Left hindlimb (tissue), 1 donor: ENCODE data around the gene PPAN.

ENCODE experiments used
- DNase-seq: peaks from one replicate; pipeline ENCODE4 v3.0.0-alpha.2; 2018

Gene PPAN

DNA sequence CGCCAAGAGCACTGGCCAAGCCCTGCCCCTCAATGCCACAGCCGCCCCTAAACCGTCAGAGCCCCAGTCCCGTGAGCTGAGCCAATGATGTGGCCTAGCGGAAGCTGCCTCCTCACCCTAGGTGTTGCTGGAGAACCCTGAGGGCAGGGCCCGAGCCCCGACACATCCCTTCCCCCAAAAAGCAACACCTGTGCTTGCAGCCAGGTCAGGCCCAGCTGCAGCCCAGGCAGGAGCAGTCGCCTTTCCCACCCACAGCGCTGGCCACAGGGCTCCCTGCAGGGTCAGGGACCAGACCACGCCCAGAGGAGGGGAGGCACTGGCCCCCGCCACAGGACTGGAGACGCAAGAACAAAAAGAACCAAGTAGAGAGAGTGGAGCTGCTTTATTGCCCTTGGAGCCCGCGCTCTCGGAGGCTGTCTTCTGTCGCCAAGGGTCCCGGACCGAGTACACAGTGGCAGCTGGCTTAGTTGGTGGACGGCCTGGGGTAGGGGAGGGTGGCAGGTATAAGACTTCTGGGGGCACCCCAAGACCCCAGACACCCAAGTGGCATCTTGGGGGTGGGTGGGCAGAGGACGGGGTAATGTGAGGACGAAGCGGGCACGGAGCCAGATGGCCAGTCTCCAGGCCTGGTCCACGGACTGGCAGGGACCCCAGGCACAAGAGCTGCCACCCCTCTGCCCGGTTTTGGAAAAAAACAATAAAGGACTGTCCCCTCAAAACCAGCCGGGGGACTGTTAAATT is 8.7 kb downstream of the PPAN start:
- DNase-seq: no peak

DNA sequence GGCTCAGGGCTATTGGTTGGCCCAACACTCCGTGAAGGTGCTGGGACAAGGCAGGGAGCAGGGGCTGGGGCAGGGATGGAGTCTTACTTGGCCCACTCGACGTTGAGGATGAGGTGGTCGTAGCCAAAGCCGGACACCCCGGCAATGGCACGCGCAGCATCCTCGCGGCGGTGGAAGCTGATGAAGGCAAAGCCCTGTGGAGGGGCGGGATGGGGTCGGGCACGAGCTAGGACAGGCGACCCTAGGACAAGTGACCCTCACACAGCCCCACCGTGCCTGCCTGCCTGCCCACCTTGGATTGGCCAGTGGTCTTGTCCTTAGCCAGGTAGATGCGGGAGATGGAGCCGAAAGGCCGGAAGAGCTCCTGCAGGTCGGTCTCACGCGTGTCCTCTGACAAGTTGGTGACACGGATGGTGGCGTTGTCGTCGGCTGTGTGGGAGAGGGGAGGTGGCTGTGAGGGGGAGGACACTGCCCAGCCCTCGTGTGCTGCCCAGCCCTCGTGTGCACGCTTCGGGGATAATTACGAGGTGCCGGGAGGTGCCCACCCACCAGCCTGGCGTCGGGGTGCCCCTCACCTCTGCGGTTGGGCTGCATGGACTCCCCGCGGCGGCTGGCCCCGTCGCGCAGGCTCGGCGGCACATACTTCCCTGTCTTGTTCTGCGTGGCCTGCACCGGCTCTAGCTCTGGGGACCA is 9.4 kb downstream of the PPAN start:
- DNase-seq: no peak

DNA sequence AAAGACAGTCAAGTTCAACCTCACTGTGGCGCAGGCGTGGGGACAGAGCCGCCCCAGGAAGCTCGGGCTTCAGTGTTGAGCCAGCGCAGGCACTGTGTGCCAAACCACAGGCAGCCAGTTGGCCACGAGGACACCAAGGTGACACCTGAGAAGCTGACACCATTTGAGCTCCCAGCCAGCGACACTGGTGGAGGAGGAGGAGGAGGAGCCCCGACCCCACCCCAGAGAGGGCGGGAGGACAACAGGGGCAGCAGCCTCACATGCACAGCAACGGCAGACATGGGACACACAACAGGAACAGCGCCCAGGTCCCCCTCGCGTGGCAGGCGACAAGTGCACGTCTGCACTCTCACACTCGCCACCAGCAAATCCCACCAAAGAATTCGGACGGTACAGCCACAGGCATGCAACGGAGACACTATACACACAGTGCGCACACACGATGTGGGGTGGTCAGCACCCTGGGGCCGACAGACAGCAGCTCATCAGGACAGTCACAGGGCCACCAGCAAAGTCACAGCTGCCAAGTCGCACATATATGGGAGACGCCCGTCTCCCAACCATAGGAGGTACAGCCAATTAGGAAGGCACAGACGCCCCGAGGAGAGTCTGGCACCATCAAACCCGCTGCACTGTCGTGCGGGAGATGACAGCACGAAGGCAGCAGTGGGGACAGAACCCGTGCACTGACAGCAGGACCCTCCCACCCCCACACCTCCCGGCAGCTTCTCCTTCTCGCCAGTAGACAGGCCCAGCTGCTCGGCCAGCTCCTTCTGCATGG is 10.1 kb downstream of the PPAN start:
- no peak for DNase-seq

DNA sequence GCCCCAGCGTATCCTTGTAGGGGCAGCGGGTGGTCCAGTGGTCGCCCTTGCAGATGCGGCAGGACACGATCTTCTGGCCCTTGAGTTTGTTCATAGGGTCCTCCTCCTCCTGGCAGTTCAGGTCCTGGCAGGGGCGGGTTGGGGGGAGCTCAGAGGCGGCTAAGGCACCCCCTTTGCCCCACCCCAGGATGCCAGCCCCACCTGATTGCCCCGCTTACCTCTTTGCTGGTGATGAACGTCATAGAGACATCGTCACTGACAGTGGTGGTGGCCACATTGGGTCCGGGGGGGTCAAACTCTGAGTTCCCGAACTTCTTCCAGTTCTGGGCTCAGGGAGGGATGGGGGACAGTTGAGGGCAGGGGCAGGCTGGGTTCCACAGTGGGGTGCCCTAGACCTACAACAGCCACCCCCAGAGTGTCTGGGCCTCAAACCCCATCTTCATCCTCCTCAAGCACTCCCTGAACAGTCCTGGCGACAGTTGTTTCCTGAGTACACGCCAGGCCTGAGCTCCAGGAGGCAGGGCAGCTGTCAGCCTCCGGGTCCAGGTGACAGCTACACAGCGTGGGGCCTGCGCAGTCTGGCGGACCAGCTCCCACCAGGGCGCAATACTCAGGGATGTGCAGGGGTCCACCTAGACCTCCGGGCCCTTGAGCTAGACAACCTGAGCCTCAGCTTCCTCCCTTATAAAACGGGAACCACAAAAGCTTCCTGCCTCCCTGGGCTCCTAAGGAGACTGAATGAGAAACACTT is 10.9 kb downstream of the PPAN start:
- DNase-seq: no peak

DNA sequence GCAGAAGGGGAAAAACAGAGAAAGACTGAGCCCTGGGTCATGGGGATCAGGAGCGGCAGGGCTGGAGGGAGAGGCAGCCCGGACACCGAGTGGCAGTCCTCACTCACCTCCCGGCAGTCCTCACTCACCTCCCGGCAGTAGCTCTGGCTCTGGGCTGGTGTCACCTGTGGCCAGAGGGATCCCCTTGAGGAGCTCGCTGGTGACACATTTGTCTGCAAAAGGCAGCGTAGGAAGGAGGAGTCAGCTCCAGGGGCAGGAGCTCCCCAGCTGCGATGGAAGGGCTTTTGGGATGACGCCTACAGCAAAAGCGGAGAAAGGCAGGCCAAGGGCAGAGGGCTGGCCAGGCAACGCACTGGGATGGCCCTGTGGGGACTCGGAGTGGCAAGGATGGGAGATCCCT is 12.8 kb downstream of the PPAN start:
- no peak for DNase-seq

DNA sequence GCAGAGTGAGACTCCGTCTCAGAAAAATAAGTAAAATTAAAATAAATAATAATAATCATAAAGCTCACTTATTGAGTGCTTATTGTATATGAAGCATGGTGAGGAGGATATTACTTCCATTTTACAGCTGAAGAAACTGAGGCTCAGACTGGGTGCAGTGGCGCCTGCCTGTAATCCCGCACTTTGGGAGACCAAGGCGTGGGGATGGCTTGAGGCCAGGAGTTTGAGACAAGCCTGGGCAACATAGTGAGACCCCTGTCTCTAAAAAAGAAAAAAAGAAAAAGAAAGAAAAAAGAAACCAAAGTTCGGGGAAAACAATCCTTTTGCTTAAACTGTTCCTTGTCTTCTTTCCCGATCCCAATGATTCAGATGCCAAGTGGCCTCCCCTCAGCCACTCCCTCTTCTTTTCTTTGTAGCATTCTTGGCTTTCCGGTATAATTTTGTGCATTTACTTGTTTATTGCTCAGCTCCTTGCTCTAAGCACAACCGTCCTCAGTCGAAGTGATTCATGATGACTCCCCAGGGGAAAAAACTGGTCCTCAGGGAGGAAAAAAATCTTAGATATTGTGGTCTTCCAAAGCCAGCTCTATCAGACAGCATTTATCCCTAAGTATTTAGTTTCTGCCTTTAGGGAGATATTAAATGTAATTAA is 14.5 kb downstream of the PPAN start:
- DNase-seq: no peak

DNA sequence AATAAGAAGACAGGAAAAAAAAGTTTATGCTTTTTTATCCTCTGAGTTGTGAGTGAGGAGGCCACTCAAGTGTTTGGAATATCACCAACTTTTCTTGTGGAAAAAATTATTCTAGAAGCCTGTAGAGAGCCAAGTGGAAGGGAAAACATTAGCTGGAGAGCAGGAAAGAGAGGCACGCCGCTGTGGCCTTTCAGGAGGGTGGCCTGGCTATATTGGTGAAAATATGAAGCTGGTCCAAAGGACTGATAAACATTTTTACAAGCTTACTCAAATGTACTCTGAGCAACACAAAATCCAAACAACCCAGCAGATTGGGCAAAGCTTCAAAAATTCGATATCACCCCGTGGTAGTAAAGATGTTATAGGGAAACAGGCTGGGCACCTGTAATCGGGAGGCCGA is 15.9 kb downstream of the PPAN start:
- DNase-seq: no peak

DNA sequence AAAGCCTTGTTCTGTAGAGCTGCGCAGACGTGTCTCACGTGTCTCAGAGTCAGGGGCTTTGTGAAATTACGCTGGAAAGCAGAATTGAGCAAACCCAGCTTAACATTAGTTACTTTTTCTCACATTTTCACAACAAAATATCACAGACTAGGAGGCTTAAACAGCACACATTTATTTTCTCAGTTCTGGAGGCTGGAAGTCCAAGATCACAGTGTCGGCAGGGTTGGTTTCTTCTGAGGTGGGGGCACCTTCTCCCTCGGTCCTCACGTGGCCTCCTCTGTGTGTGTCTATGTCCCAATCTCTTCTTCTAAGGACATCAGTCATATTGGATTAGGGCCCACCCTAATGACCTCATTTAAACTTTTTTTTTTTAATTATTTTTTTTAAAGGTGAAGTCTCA is 18.3 kb downstream of the PPAN start:
- no peak for DNase-seq

DNA sequence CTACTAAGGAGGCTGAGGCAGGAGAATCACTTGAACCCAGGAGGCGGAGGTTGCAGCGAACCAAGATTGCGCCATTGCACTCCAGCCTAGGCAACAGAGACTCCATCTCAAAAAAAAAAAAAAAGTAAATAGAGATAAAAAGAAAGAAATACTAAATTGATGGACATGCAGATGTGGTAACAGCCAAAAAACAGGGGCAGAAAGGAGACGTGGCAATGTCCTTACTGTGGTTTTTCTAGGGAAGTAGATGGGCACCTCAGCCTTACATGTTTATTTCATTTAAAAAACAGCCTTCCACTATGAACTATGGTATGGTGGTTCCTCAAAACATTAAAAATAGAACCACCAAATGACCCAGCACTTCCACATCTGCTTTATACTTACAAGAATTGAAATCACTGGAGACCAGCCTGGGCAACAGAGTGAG is 20.1 kb downstream of the PPAN start:
- DNase-seq: no peak

DNA sequence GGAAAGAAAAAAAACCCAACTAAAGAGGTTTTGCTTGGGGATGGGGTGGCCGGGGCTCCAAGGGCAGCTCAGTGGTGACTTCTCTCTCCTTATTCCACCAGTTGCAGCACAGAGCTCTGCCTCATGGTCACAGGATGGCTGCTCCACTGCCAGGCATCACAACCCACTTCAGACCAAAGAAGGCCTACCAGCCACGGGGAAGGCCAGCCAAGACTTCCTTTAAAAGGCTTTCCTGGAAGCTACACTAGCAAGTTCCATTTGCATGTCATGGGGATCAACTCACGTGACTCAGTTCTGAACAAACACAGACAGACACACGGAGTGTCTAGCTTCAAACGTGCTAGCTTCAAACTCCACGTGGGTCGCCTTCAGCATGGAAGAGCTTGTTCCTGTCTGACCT is 26.7 kb downstream of the PPAN start:
- no peak for DNase-seq

DNA sequence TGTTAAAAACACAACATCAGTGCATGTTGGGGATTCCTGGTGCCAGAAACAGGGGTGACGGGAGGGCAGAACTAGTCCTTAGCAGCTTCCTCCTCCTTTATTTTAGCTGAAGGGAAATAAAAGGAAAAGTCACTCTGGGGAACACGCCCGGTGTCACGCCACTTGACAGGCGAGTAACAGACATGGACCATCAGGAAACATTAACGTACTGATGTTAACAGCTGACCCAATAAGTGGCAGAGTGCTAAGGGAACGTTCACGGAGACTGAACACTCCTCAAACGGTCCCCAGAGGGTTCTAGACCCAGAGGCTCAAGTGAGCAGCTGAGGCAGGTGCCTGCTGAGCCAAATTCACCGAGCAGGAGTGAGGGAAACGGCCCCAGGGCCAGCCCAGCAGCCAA is 27.4 kb downstream of the PPAN start:
- DNase-seq: no peak

DNA sequence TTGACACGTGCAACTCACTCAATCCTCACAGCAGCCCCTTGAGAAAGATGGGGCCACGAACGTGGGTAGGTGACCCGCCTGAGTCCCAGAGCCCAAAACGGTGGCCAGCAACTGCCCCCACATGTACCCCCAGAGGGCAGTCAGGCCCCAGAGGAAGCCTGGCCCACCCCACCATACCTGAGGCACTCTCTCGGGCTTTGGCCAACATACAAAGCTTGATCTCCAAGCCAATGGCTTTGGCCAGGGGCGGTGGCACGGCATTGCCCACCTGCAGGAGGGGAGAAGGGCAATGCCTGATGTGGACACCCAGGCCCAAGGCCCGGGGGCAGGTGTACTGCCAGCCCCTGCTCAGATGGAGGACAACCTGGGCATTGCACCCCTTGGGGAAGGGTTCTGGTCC is 27.9 kb downstream of the PPAN start:
- no peak for DNase-seq

DNA sequence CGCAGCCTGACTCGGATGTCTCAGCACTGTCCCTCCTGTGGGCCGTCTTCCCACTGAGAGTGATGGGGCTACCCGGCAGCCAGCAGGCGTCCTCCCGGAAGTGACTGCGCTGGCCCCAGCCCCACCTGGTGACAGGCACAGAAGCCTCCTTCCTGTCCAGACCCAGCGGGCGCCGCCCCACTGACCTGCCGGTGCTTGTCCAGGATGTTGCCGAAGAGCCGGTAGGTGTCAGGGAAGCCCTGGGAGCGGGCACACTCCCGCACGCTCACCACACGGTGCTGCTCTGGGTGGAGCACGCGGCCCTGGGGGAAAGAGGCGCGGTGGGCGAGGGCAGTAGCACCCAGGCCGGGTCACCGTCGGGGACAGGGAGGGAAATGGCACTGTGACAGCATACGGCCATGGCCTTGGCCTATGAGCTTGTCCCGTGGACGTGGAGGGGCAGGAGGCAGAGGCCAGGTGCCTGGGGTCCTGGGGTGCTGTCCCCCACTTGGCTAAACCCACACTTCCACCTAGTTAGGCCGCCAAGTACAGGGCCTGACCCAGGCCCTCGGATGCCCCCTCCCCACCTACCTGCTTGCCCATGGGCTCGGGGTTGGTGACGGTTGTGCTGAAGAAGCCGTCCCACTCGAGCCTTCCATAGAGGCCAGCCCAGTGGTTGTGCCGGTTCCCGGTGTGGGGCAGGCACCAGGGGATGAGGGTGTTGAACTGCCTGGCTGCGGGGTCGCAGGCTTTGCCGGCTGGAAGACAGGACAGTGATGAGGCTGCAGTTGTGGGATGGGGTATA is 29.6 kb downstream of the PPAN start:
- DNase-seq: no peak

DNA sequence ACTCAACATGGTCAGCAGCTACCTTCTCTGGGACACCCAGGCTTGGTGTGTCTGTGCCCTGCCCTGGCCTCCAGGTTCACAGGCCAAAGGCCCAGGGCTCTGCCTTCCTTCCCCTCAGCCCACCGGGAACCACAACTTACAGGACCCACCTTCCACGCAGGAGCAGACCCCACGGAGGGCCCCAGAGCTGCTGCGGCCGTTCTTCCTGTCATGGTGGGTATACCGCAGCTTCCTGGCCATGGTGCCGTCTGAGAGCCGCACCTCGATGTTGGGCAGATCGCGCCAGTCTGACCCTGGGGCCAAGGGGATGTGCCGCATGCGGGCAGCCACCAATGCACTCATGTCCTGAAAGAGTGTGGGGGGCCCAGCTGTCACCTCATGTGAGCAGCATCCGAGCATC is 30.8 kb downstream of the PPAN start:
- no peak for DNase-seq

DNA sequence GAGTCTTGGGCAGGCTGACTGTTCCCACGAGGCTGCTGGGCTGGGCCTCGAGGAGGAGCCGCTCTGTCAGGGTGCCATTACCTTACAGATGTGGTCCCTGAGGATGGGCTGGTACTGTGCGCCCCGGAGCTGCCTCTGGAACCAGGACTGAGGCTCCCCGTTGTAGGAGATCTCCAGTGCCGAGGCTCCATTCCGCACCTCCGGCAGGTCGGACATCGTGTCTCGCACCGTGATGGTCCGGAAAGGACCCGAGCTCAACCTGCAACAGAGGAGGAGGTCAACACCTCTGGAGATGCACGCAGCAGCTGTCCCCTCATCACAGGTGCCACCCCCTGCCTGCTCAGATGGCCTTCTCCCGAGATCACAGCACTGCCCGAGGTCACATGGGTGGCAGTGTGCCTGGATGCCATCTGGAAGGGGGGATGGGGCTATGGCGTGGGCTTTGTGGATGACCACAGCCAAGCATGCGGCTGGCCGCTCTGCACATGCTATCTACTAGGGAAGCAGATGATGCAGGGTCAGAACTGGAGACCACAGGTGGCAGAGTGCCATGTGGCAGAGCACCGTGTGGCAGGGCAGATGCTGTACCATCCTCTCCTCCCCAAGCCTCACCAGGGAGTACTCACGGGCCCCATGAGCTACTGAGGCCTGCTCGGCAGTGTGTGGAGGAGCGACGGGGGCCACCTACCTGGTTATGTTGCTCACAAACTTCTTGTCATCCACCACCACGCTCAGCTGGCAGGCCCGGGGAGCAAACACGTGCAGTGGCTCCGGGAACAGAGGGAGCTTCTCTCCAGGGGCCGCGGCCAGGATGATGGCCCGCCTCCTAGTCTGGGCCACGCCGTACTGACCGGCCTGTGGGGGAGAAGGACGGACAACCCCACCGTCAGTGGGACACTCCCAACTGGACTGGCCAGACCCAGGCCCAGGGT is 31.9 kb downstream of the PPAN start:
- DNase-seq: no peak

DNA sequence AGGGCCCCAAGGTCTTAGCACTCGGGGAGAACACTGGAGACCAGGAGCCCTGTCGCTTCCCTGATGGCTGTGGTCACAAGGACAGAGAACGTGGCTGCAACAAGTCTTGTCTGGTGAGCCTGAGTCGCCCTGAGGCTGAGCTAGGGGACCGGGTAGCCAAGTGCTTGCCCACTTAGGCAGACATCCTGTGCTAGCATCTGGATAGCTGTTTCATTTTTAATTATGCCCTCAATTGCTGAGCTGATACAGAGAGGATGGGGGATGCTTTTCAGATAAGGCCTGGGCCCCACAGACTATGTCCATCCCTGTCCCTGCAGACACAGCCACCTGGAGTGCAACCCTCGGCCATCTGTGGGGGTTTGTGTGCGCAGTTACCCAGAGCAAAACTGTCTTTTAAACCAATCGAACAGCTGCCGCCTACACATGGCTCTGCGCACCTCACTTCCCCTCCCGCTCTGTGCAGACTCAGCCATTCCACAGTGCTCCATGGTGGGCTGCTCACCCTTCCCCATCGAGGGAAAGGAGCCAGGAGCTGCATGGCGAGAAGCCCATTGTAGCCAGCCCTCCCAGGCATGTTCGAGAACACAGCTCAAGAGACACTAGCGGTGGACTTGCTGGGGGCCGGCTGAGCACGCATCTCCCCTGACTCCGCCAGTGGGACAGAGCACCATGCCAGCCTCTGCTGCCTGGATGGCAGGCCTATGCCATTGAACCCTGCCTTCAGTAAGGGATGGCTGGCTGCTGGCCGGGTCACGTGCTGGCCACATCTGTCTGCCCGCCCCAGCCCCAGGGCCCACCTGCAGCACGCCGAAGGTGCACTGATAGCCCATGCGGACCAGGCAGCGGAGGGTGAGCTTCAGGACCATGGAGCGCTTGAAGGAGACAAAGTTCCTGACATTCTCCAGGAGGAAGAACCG is 33.0 kb downstream of the PPAN start:
- no peak for DNase-seq

DNA sequence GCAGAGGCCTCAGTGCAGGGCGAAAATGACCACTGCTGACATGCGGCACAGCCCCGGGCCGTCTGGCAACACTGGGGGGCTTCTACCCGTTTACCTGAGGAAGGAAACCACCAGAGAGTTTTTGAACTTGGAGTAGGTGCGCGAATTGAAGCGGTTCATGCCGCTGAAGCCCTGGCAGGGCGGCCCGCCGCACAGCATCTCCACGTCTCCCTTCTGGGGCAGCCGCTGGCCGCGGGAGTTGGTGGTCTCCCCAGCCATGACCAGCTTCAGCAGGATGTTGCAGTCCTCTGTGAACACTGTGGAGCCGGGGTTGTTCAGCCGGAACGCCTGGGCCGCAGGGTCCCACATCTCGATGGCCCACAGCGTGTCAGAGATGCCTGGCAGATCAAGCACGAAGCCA is 33.8 kb downstream of the PPAN start:
- no peak for DNase-seq

DNA sequence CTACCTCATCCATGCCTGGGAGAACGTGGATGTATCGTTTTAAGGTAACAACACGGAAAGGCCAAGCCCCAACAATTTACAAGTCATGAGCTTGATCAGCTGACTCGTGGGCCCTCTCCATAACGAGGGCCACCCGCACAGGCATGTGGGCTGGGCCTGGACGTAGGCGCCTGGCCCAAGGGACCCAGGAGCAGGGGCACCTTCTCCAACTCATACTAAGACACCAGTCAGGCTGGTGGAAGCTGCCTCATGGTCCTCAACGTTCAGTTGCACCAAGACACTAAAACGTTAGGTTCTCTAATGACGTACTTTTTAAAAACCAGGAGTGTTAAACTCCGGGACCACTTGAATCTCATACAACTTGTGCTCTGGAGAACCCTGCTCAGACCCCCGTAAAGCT is 35.3 kb downstream of the PPAN start:
- DNase-seq: no peak

DNA sequence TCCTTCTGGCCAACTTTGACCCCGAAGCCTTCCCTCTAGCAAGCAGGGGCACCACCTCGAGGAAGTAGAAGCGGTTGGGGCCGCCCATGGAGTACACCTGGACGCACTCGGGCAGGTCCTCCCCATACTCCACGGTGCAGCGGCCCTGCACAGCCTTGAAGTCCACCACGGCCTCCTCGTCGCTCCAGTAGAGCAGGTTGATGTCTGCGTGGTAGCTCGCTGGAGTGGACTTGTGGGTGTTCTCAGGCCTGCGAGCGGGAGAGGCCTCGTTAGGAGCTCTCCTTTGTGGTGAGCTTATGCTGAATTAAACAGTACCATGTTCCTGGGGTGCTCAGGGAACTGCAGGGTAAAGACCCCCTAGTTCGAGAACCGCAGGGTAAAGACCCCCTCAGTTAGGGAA is 35.8 kb downstream of the PPAN start:
- DNase-seq: no peak
